Measurements from ENCODE around the gene FRS3.

GRCh38 chr6:41740366-41741162, 39.1 kb downstream of the FRS3 start:
- TF ChIP-seq CTCF (IDR thresholded peaks at IDR 0.05) (no peak), POLR2AphosphoS5 (IDR thresholded peaks at IDR 0.05) (no peak), POLR2A (IDR thresholded peaks at IDR 0.05) (no peak), EP300 (IDR thresholded peaks at IDR 0.05) (no peak)
